ENCODE results near the gene TBCD. TPM values are rescaled to one million over a fixed set of nuclear protein-coding genes. Genes with fewer than 3 reads are reported as not detected.

Gene TBCD
- polyA plus RNA-seq, 1 donor from 2014 or later: 67.2 TPM

- H3F3A ChIP-seq (ENCODE audit: insufficient read depth, low read length, poor library complexity, severe bottlenecking): no peaks in the 10 kb centered on the region
- H3K9ac ChIP-seq (ENCODE audit: low read length): no peak overlapping the region
- no peaks in the 10 kb centered on the region for H3K27me3 ChIP-seq (ENCODE audit: insufficient read depth, low read depth, low read length)
- TF ChIP-seq CTCF (IDR thresholded peaks at IDR 0.05; ENCODE audit: poor library complexity, severe bottlenecking): no peak
- TF ChIP-seq SMC3 (conservative IDR thresholded peaks at IDR 0.05; ENCODE audit: poor library complexity): no peak
- no peak for TF ChIP-seq EZH2 (IDR thresholded peaks at IDR 0.05; ENCODE audit: borderline replicate concordance, insufficient read depth, low read length, poor library complexity, severe bottlenecking)
- no peak for TF ChIP-seq TAF1 (IDR thresholded peaks at IDR 0.05; ENCODE audit: low read depth)
- no peak for TF ChIP-seq EP300 (conservative IDR thresholded peaks at IDR 0.05; ENCODE audit: poor library complexity, severe bottlenecking)
- no peak for TF ChIP-seq MXI1 (conservative IDR thresholded peaks at IDR 0.05; ENCODE audit: poor library complexity, severe bottlenecking)
- TF ChIP-seq REST (IDR thresholded peaks at IDR 0.05; ENCODE audit: borderline replicate concordance): no peak
- no peak for TF ChIP-seq RAD21 (conservative IDR thresholded peaks at IDR 0.05)
- no peak for TF ChIP-seq POLR2AphosphoS5 (IDR thresholded peaks at IDR 0.05)
- no peak overlapping the region for H3K27ac ChIP-seq (ENCODE audit: low read length)
- peak overlapping the region; percentile 13 for H3K4me3 ChIP-seq (ENCODE audit: low read length)
- no peaks in the 10 kb centered on the region for H3K9me3 ChIP-seq (ENCODE audit: low read length)
- peaks cover 12% of the 10 kb centered on the region for H3K79me2 ChIP-seq (replicated peaks; ENCODE audit: insufficient read depth, low read length)
- no peaks in the 10 kb centered on the region for H3K36me3 ChIP-seq (ENCODE audit: insufficient read depth, low read length)
- no peaks in the 10 kb centered on the region for H4K20me1 ChIP-seq (ENCODE audit: insufficient read depth)
- H3K9me2 ChIP-seq (ENCODE audit: insufficient read depth, low read length): no peaks in the 10 kb centered on the region
- H2AFZ ChIP-seq (ENCODE audit: low read depth, low read length): no peak overlapping the region
- H3K4me2 ChIP-seq (ENCODE audit: low read length): no peak overlapping the region
These were observed 1.5 kb upstream of the TBCD start for GRCh38 chr17:82750241-82750908.

- Histone ChIP-seq H3F3A (ENCODE audit: insufficient read depth, low read length, poor library complexity, severe bottlenecking) (no peaks in the 10 kb centered on the region), H3K9ac (ENCODE audit: low read length) (peak overlapping the region; percentile 52), H3K4me3 (ENCODE audit: low read length) (peak overlapping the region; percentile 68), H3K27me3 (ENCODE audit: insufficient read depth, low read depth, low read length) (no peaks in the 10 kb centered on the region), H3K36me3 (ENCODE audit: insufficient read depth, low read length) (no peaks in the 10 kb centered on the region), H3K9me3 (ENCODE audit: low read length) (no peaks in the 10 kb centered on the region), H3K9me2 (ENCODE audit: insufficient read depth, low read length) (no peaks in the 10 kb centered on the region), H3K27ac (ENCODE audit: low read length) (no peak overlapping the region), H2AFZ (ENCODE audit: low read depth, low read length) (no peak overlapping the region), H3K4me2 (ENCODE audit: low read length) (no peak overlapping the region), H3K79me2 (replicated peaks; ENCODE audit: insufficient read depth, low read length) (peaks cover 17% of the 10 kb centered on the region), H4K20me1 (ENCODE audit: insufficient read depth) (no peaks in the 10 kb centered on the region)
- TF ChIP-seq SMC3 (conservative IDR thresholded peaks at IDR 0.05; ENCODE audit: poor library complexity): peak; percentile 14
- TF ChIP-seq CTCF (IDR thresholded peaks at IDR 0.05; ENCODE audit: poor library complexity, severe bottlenecking): peak; percentile 40
- no peak for TF ChIP-seq TAF1 (IDR thresholded peaks at IDR 0.05; ENCODE audit: low read depth)
- TF ChIP-seq RAD21 (conservative IDR thresholded peaks at IDR 0.05): peak; percentile 16
These were observed 694 bp upstream of the TBCD start for GRCh38 chr17:82751171-82751570.

Data from neural cell (in vitro differentiated cells).